GM18873 (cell line): ENCODE results near the gene ZSWIM9.
"Not testable (repeated sequence)": the region's sequence is repeated elsewhere in the genome, so short reads cannot be mapped to it uniquely, and the experiment has no call there.

Source experiments
- ATAC-seq: cut with Tn5 transposase; IDR thresholded peaks from one replicate; pipeline ENCODE4 v1.9.1; 2021; ENCODE audit warnings: mild to moderate bottlenecking, moderate library complexity, moderate number of reproducible peaks; ENCODE audit not compliant: unreplicated experiment, low FRiP score

Gene ZSWIM9

DNA sequence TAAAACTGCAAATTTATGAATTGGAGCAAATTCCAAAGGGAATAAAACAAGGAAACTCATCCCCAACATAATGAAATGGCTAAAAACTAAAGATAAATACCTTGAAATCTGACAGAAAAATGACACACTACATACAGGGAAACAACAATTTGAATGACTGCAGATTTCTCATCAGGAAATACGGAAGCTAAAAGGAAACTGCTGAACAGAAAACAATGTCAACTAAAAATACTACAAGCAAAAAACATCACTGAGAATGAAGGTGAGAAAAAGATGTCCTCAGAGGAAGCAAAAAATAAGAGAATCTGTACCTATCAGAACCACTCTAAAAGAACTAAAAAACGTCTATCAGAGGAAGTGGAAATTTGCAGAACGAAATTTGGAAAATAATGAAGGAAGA lies 39.5 kb downstream of the ZSWIM9 start:
- ATAC-seq = no peak

- ATAC-seq = no peak
Observed at GRCh38 chr19:48213959-48214358, 43.5 kb downstream of the ZSWIM9 start.

DNA sequence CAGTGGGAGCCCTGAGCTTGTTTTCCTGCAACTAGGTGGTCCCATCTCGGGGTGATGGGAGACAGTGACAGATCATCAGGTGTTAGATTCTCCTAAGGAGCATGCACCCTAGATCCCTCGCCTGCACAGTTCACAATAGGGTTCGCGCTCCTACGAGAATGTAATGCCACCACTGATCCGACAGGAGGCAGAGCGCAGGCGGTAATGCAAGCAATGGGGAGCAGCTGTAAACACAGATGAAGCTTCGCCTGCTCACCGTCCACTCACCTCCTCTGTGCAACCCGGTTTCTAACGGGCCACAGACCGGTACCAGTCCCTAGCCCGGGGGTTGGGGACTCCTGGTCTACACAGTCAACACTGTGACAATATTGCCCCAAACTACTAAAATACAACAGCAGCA lies 46.5 kb downstream of the ZSWIM9 start:
- ATAC-seq = no peak

GRCh38 chr19:48218997-48219396 lies 48.5 kb downstream of the ZSWIM9 start:
- ATAC-seq = no peak

- not testable (repeated sequence) for ATAC-seq
Observed at GRCh38 chr19:48220784-48221183, 50.3 kb downstream of the ZSWIM9 start.

- no peak for ATAC-seq
Observed at GRCh38 chr19:48221628-48222027, 51.1 kb downstream of the ZSWIM9 start.

DNA sequence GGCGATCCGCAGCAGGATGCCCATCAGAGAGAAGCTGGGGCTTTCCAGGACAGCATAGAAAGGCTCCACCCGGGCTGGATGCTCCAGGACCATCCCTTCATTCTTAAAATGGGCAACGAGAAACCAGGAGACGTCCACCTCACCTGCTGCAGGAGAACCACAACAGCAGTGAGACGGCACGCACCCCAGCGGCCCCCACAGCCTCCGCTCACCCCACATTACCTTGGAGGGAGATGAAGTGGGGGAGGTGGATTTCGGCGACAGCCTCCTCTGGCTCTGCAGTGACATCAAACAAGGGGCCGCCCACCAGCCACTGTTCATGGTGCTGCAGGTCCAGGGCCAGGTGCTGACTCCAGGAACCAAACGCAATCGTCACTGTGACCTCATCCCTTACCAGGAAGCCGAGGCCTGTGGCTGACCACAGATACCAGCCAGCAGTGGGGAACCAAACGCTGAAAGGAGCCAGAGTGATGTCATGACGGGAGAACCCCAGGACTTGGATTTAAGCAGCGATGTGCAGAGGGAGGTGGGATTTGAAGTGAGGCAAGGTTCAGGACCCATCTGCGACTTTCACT lies 60.2 kb downstream of the ZSWIM9 start:
- ATAC-seq = no peak

DNA sequence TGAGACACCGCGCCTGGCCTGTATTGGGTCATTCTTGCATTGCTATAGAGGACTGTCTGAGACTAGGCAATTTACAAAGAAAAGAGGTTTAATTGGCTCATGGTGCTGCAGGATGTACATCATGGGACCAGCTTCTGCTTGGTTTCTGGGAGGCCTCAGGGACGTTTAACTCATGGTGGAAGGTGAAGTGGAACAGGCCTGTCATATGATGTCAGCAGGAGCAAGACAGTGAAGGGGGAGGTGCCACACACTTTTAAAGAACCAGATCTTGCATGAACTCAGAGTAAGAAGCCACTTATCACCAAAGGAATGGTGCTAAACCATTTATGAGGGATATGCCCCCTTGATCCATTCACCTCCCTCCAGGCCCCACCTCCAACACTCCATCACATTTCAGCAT lies 66.6 kb downstream of the ZSWIM9 start:
- no peak for ATAC-seq

GRCh38 chr19:48239120-48239519 lies 68.6 kb downstream of the ZSWIM9 start:
- no peak for ATAC-seq

GRCh38 chr19:48239582-48240141 lies 69.2 kb downstream of the ZSWIM9 start:
- ATAC-seq = no peak

GRCh38 chr19:48241771-48242170 lies 71.3 kb downstream of the ZSWIM9 start:
- not testable (repeated sequence) for ATAC-seq

DNA sequence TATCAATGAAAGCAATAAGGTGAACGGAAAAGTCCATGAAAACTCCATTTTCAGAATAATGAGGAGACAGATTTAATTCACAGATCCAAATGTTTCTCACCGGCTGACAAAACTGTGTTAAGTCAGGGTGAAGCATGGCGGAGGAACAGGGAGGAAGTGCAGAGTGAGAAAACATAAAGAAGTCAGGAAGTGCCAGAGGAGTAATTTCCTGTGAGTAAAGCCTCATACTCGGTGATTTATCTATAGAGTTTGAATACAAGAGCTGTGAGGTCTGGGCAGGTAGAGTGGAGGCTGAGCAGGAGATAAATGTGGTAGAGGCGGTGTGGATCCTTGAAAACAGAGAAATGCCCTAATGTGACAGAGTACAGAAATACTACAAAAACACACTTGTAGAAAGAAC lies 73.8 kb downstream of the ZSWIM9 start:
- no peak for ATAC-seq

DNA sequence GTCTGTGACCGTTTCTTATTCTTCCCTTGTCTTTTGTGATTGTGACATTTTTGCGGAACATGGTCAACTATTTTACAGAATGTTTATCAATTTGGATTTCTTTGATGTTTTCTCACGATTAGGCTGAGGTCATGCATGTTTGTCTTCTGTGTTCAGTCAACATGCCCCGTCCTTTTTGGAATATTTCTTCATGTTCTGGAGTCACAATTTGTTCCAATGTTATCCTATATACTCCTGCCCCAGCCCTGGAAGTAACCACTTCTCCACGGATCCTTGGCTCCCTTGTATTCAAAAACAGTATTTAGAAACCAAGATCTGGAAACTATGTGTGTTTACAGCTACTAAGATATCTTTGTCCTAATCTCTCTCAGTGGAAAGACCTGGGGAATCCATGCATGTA lies 75.6 kb downstream of the ZSWIM9 start:
- ATAC-seq = no peak

DNA sequence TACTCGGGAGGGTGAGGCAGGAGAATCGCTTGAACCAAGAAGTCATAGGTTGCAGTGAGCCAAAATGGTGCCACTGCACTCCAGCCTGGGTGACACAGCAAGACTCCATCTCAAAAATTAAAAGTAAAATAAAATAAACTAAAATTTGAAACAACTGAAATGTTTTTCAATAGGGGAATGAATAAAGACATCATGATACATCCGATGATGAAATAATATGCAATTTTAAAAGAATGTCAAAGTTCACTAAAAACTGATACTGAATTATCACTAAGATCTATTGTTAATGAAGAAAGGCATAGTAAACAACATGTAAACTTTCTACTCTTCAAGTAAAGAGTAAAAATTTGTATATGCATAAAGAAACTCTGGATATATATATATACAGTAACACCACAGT lies 76.7 kb downstream of the ZSWIM9 start:
- ATAC-seq = no peak
